Mucosa of descending colon (tissue), 3 donors: Measurements from ENCODE around the gene SNAPC2. TPM values are rescaled to one million over a fixed set of nuclear protein-coding genes. Genes with fewer than 3 reads are reported as not detected.

Experiments
- ATAC-seq: fragments of 200-7000 bp; cut with Tn5 transposase; one replicate; pipeline ENCODE4 v1.9.1; 2020; ENCODE audit warnings: mild to moderate bottlenecking, moderate library complexity
- DNase-seq, 3 donors: peaks; one replicate each; pipeline ENCODE4 v3.0.0-alpha.2; 2020
- H3K36me3 ChIP-seq: fragments of 200-600 bp; one replicate; pipeline ENCODE4 v1.8.0; 2021; ENCODE audit warnings: low read depth, mild to moderate bottlenecking
- H3K4me1 ChIP-seq: fragments of 200-600 bp; one replicate; pipeline ENCODE4 v1.8.0; 2021; ENCODE audit warnings: low read depth, mild to moderate bottlenecking
- H3K4me3 ChIP-seq: fragments of 200-600 bp; one replicate; pipeline ENCODE4 v1.8.0; 2021; ENCODE audit warnings: mild to moderate bottlenecking
- H3K9me3 ChIP-seq: fragments of 200-600 bp; one replicate; pipeline ENCODE4 v1.8.0; 2021; ENCODE audit warnings: mild to moderate bottlenecking
- CTCF ChIP-seq: fragments of 200-600 bp; IDR thresholded peaks from one replicate; pipeline ENCODE4 v1.8.0; 2022; ENCODE audit warnings: antibody characterized with exemption, mild to moderate bottlenecking
- intact Hi-C, 2 donors: fragments of 100-400 bp; cut with DNase I in 1 of 2; cut with micrococcal nuclease in 1 of 2; formaldehyde crosslinking; loops; one replicate each; pipeline versions ENCODE4 v1.11.0 to v1.11.1; 2022; cut with DNase I, micrococcal nuclease
- total RNA-seq, 3 donors: library from RNA; stranded (reverse); fragmentation: NEBNext Ultra II Directional in 2 of 3; extraction: Animal tissue kit (Norgen Biotek cat#: 25700) in 2 of 3; gene quantifications; one replicate each; pipeline versions ENCODE4 v1.2.1 to v1.2.4, GENCODE V29; 2021 to 2023
- donor health status: DM: no; HTN: no; CAD: no; lungs with moderate emphysema.
- donor health status: DM: no; HTN: no; CAD: no.
- donor health status: DM: no; HTN: yes; CAD: no.

Gene SNAPC2
- total RNA-seq, 3 donors from 2014 or later, result 10.7 to 22.1 (median 14.7) TPM

GRCh38 chr19:7970716-7971448, 50.7 kb downstream of the SNAPC2 start:
- peak; percentile 25 for TF ChIP-seq CTCF

DNA sequence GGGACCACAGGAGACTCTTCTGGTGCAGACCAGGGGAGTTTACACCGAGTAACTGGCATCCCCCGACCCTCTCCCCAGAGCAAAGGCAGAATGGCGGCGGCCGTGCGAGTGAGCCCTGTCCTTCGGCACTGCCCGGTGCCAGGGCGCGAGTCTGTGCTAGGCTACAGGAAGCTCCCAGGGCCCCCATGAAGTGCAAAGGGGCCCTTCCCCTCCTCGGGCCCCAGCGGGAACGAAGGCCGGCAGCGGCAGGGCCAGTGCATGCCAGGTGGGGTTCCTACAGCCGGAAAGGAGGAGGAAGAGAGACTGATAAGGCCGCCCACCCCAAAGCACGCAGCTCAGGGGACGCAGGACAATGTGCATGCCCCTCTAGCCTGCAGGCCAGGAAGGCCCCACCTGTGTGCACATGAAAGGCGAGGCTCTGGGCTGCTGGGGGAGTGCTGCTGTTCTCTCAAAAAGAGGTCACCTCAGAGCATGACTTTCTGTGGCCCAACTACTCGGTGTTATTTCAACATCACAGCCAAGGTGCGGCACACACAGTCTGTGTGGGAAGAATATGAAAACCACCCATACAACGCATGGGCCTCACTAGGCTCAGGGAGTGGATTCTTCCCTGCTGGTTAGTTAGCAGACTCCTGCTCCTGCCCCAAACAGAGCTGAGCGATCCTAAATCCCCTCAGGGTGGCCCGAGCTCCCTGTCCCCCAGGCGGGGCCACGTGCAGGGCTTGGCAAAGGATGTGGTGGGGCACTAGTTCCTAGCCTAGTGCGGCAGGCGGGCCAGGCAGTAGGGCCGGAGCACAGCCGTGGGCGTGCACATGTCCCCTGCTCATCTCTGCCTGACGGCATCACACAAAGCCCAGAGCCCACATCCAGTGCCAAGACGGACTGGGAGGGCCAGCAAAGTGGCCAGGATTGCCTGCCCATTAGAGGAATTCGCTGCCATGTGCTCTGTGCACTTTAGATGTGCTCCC, 51.7 kb downstream of the SNAPC2 start:
- DNase-seq, result peak in 1 of 3 donors; percentile 39
- no peaks in the 10 kb centered on the region for H3K4me1 ChIP-seq
- H3K4me3 ChIP-seq, result no peak overlapping the region
- no peak for TF ChIP-seq CTCF
- no peaks in the 10 kb centered on the region for H3K9me3 ChIP-seq
- ATAC-seq, result peak; percentile 13
- intact Hi-C loops, result no loop called here
- no peaks in the 10 kb centered on the region for H3K36me3 ChIP-seq

More at GRCh38 chr19:7970716-7971448, 50.7 kb downstream of the SNAPC2 start:
- no peak overlapping the region for H3K4me3 ChIP-seq
- no peaks in the 10 kb centered on the region for H3K4me1 ChIP-seq
- ATAC-seq, result peak; percentile 64
- intact Hi-C loops, result no loop called here
- no peaks in the 10 kb centered on the region for H3K36me3 ChIP-seq
- peak in 2 of 3 donors; percentile 41 to 44 for DNase-seq
- no peaks in the 10 kb centered on the region for H3K9me3 ChIP-seq

Other genes with a start within 250 kb of the SNAPC2 start
- gene MCEMP1, start 243.2 kb upstream of the SNAPC2 start, total RNA-seq, result under 1 TPM in 2 of 3 donors, not detected in 1; 0.36 to 0.38 TPM
- gene TRAPPC5, start 239.5 kb upstream of the SNAPC2 start, total RNA-seq, result 10 to 100 TPM; 72.5 to 97.0 (median 91.1) TPM
- gene FCER2, start 218.2 kb upstream of the SNAPC2 start, total RNA-seq, result under 1 TPM; 0.26 to 0.44 (median 0.29) TPM
- 1 to 10 TPM in 2 of 3 donors, not detected in 1; 1.3 to 2.5 TPM for gene CLEC4G, start 188.2 kb upstream of the SNAPC2 start, total RNA-seq
- 10 to 100 TPM in 2 of 3 donors, 1 to 10 TPM in 1; 4.1 to 17.7 (median 17.2) TPM for gene CD209, start 172.8 kb upstream of the SNAPC2 start, total RNA-seq
- not detected for gene CLEC4M, start 157.1 kb upstream of the SNAPC2 start, total RNA-seq
- 10 to 100 TPM in 2 of 3 donors, 1 to 10 TPM in 1; 8.3 to 17.6 (median 11.4) TPM for gene EVI5L, start 90.1 kb upstream of the SNAPC2 start, total RNA-seq
- gene PRR36, start 45.9 kb upstream of the SNAPC2 start, total RNA-seq, result under 1 TPM; 0.22 to 0.58 (median 0.23) TPM
- gene LRRC8E, start 31.8 kb upstream of the SNAPC2 start, total RNA-seq, result 1 to 10 TPM in 2 of 3 donors, under 1 TPM in 1; 0.32 to 1.5 (median 1.3) TPM
- gene MAP2K7, start 16.5 kb upstream of the SNAPC2 start, total RNA-seq, result 10 to 100 TPM; 31.5 to 49.2 (median 41.7) TPM
- under 1 TPM in 1 of 3 donors, not detected in 2; 0.79 TPM for gene TGFBR3L, start 5.5 kb upstream of the SNAPC2 start, total RNA-seq
- gene CTXN1, start 5.8 kb downstream of the SNAPC2 start, total RNA-seq, result 10 to 100 TPM in 1 of 3 donors, 1 to 10 TPM in 1, under 1 TPM in 1; 0.69 to 28.3 (median 1.9) TPM
- 10 to 100 TPM; 55.5 to 80.4 (median 63.4) TPM for gene TIMM44, start 23.3 kb downstream of the SNAPC2 start, total RNA-seq
- gene ELAVL1, start 85.3 kb downstream of the SNAPC2 start, total RNA-seq, result 10 to 100 TPM; 43.9 to 63.9 (median 58.7) TPM
- gene CCL25, start 132.4 kb downstream of the SNAPC2 start, total RNA-seq, result not detected
- gene FBN3, start 229.3 kb downstream of the SNAPC2 start, total RNA-seq, result under 1 TPM in 1 of 3 donors, not detected in 2; 0.35 TPM